Aorta (tissue), 5 donors: Measurements from ENCODE around the gene CYBC1. TPM values are rescaled to one million over a fixed set of nuclear protein-coding genes. Genes with fewer than 3 reads are reported as not detected.
"Not testable (repeated sequence)": the region's sequence is repeated elsewhere in the genome, so short reads cannot be mapped to it uniquely, and the experiment has no call there.

Experiments
- ATAC-seq: fragments of 200-7000 bp; cut with Tn5 transposase; one replicate; pipeline ENCODE4 v1.9.1; 2022; ENCODE audit warnings: moderate library complexity; ENCODE audit not compliant: low FRiP score
- DNase-seq, 2 donors: peaks; one replicate each; pipeline ENCODE4 v3.0.0-alpha.2; 2020
- H3K27ac ChIP-seq, 2 donors: one replicate each; pipeline ENCODE4 v1.5.1; 2013; ENCODE audit warnings: low read length in 2 of 2, mild to moderate bottlenecking in 2 of 2, moderate library complexity in 2 of 2, control low read depth in 1 of 2, inconsistent platforms in 1 of 2, low read depth in 1 of 2
- H3K27me3 ChIP-seq, 2 donors: one replicate each; pipeline ENCODE4 v1.6.1; 2013; ENCODE audit warnings: control low read depth in 1 of 2, low read length in 1 of 2, mild to moderate bottlenecking in 1 of 2, moderate library complexity in 1 of 2; ENCODE audit not compliant: insufficient read depth in 2 of 2, control insufficient read depth in 1 of 2
- H3K36me3 ChIP-seq, 2 donors: one replicate each; pipeline ENCODE4 v1.6.1; 2013; ENCODE audit warnings: control low read depth in 1 of 2, low read length in 1 of 2, mild to moderate bottlenecking in 1 of 2; ENCODE audit not compliant: insufficient read depth in 2 of 2, control insufficient read depth in 1 of 2
- H3K4me1 ChIP-seq, 2 donors: one replicate each; pipeline ENCODE4 v1.6.1; 2013; ENCODE audit warnings: low read length in 2 of 2, control low read depth in 1 of 2, mild to moderate bottlenecking in 1 of 2, moderate library complexity in 1 of 2; ENCODE audit not compliant: insufficient read depth in 2 of 2, control insufficient read depth in 1 of 2
- H3K4me3 ChIP-seq, 2 donors: one replicate each; pipeline ENCODE4 v1.5.1; 2013; ENCODE audit warnings: low read length in 2 of 2, control low read depth in 1 of 2, mild to moderate bottlenecking in 1 of 2
- H3K9me3 ChIP-seq: one replicate; pipeline ENCODE4 v1.6.1; 2013; ENCODE audit warnings: mild to moderate bottlenecking, low read length; ENCODE audit not compliant: control insufficient read depth
- WGBS, 2 donors: extraction: QIAGEN DNeasy Blood & Tissue Kit; methylation state at CpG; one replicate each; pipeline ENCODE4 v1.1.7; 2013; 5-methylcytosine and 5-hydroxymethylcytosine counted together
- intact Hi-C, 2 donors: fragments of 100-400 bp; cut with DNase I; formaldehyde crosslinking; loops; one replicate each; pipeline versions ENCODE4 v1.14.2 to v1.15.0; 2022
- polyA plus RNA-seq, 2 donors: library from polyadenylated mRNA; stranded (reverse); fragments of 200-250 nt; gene quantifications; one replicate each; pipeline ENCODE4 v1.2.3, GENCODE V29; 2013
- total RNA-seq, 2 donors: library from RNA; stranded (reverse); fragmentation: NEBNext Ultra II Directional; extraction: Animal tissue kit (Norgen Biotek cat#: 25700); gene quantifications; one replicate each; pipeline ENCODE4 v1.2.1, GENCODE V29; 2021
- donor health status: healthy with polysubstance abuse.
- donor health status: Bipolar disorder and iron deficiency.
- donor health status: DM: no; HTN: no; CAD: no.
- donor health status: DM: no; HTN: no; CAD: no.
- donor health status: DM: yes; HTN: yes; CAD: no.

The CYBC1 gene
- total and polyA plus RNA-seq, 4 donors: 26.5 to 131 (median 62.8) TPM

DNA sequence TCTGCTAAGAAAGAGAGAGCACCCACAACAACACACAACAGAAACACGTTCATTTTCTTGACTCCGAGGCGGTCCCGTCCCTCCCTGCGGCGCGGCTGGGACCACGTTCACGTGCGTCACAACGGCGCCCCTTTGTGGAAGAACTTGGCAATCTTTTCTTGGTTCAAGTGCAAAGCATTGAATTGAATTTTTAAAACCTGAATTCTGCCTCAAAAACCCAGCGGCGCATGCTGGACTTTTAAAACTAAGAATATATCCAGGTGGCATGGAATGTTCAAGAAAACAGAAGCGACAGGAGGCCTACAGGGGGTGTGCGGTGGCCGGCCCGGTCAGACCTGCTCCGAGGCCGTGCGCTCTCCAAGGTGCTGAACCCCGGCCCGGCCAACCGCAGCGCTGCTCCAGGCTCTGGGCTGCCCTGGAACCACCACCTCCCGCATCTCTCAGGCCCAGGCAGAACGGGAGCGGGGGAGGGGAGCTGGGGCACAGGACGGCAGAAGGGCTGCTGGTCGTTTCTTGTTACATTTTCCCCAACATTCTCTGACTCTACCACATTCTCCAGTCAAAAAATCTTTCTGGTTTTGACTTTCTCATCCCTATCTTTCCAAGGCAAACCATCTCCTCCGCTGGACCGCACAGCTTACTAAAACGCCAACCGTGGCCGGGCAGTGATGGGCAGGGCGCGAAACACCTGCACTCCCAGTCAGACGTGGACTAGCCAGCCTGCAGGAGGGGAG is 35.8 kb downstream of the CYBC1 start:
- peak; percentile 76 for ATAC-seq
- 17 to 18% methylated on average over 38 of the region's 38 CpGs for WGBS, 2 donors
- H3K4me1 ChIP-seq: no peaks in the 10 kb centered on the region

DNA sequence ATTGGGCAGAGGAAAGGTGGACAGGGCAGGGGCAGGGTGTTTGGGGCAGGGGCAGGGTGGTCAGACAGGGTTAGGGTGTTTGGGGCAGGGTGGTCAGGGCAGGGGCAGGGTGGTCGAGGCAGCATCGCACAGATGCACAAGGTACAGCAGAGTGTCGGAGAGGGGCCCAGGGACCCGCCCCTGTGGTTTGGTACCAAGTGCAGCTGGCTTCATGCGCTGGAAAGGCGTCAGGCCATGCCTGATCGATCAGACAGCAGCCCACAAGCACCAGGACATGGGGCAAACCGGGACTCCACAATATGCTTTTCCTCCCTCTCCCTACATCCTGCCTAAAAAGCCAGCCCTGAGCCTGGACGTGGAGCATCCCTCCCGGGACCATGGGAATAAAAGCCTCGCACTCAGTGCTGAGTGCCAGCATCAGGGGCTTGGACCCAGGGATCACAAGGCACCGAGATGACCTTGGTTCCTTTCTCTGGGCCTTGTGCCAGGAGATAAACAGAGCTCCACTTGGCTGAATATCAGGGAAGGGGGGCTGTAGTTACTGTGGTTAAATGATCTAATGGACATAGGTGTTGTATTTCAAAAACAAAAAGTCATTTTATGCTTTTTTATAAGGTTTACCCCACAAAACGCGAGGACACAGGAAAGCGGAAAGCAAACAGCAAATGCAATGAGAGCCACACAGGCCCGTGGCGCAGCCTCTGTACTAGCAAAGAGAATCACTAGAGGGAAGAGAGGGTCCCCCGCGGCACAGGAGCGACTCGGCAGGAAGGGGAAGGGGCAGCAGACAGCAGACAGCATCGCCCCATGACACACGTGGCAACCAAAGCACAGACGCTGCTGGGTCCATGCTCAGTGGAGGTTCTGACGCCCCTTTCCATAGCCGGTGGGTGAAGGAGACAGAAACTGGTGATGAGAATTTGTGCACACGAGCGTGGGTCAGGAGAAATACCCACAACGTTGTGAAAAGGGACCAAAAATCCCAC is 37.7 kb downstream of the CYBC1 start:
- ATAC-seq: no peak
- Histone ChIP-seq H3K27ac (no peak overlapping the region), H3K9me3 (no peaks in the 10 kb centered on the region), H3K36me3 (no peaks in the 10 kb centered on the region), H3K4me1 (no peaks in the 10 kb centered on the region), H3K4me3 (no peak overlapping the region), H3K27me3 (no peaks in the 10 kb centered on the region)
- intact Hi-C loops: loop anchor here in 1 of 2 donors (10.0 kb wide), 1 partner anchor 142 kb away; no protein-coding TSS in a partner anchor
- DNase-seq: no peak
- whole genome bisulfite sequencing, 2 donors: 85 to 87% methylated on average over 29 of the region's 29 CpGs

More for the DNA sequence above, 35.8 kb downstream of the CYBC1 start:
- intact Hi-C loops: loop anchor here (1.0 to 10.0 kb wide), 2 partner anchors 63 to 140 kb away; no protein-coding TSS in a partner anchor
- Histone ChIP-seq H3K9me3 (no peaks in the 10 kb centered on the region), H3K36me3 (no peaks in the 10 kb centered on the region), H3K4me3 (no peak overlapping the region), H3K27ac (no peak overlapping the region), H3K27me3 (no peaks in the 10 kb centered on the region)
- peak; percentile 79 to 92 for DNase-seq

DNA sequence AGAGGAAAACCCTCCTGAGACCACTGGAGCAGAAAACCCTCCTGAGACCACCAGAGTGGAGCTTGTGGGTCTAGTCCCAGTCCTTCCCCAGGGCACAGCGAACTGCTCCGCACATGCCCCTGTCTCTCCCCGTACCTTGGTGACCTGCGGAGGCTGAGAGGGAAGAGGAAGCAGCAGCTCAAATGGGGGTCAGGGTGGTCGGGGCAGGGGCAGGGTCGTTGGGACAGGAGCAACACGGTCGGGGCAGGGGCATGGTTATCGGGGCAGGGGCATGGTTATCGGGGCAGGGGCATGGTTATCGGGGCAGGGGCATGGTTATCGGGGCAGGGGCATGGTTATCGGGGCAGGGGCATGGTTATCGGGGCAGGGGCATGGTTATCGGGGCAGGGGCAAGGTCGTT is 38.5 kb downstream of the CYBC1 start:
- not testable (repeated sequence) for ATAC-seq, H3K4me1 ChIP-seq, H3K4me3 ChIP-seq, H3K27me3 ChIP-seq, H3K9me3 ChIP-seq, H3K27ac ChIP-seq, H3K36me3 ChIP-seq, DNase-seq
- intact Hi-C loops: loop anchor here in 1 of 2 donors (10.0 kb wide), 1 partner anchor 143 kb away; no protein-coding TSS in a partner anchor
- 91% methylated on average over 11 to 16 of the region's 16 CpGs for WGBS, 2 donors

DNA sequence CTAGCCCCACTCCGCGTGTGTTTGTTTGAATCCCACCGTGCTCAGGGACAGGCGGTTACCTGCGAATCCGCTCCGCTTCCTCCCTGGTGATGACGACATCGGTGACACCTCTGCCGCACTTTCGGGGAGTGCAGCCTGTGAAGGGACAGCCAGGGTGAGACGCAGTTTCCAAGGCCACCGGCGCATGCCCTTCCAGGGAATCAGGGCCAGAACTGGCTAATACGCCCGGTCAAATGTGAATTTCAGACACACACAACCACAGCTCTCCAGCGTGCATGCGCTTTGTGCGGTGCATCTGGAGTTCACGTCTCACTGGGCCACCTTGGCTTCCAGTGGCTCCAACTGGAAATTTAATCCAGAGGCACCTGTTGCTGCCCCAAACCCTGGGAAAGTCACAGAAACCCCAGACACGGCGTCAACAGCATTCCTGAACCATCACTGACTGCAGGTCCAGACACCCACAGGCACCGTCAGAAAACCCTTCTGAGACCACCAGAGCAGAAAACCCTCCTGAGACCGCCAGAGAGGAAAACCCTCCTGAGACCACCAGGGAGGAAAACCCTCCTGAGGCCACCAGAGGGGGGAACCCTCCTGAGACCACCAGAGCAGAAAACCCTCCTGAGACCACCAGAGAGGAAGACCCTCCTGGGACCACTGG is 39.0 kb downstream of the CYBC1 start:
- Histone ChIP-seq H3K36me3 (no peaks in the 10 kb centered on the region), H3K9me3 (no peaks in the 10 kb centered on the region), H3K4me1 (no peaks in the 10 kb centered on the region), H3K4me3 (no peak overlapping the region), H3K27ac (no peak overlapping the region), H3K27me3 (no peaks in the 10 kb centered on the region)
- 95% methylated on average over 24 of the region's 24 CpGs for WGBS, 2 donors
- DNase-seq (no peak), ATAC-seq (no peak)
- intact Hi-C loops: loop anchor here in 1 of 2 donors (10.0 kb wide), 1 partner anchor 143 kb away; no protein-coding TSS in a partner anchor

DNA sequence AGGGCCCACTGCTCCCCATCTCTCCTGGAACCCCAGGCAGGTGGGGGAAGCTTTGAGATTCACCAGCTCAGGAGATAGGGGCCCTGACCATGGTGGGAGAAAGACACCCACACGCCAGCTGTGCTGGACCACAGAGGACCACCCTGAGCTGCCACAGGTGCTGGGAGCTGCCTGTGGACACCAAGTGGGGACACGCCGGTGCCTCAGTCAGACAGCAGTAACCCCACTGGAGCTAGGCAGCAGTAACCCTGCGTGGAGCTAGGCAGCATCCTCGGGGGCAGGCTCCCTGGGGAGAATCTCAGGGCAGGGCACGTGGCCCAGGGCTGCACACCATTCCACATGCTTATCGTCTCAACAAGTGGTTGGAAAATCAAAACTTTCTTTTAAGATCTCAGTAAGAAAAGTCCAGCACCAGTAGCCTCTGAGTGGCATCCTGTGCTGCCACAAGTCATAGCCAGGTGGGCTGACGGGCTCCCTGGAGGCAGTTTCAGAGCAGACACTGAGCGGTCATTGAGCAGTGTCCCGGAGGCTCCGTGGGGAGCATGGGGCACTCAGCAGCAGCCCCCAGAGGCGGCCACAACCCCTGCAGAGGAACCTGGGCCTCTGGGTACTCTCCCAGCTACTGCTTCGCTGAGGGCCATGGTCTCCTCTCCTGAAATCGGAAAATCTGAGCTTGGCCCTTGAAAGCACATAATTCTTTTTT is 40.4 kb downstream of the CYBC1 start:
- Histone ChIP-seq H3K4me1 (no peaks in the 10 kb centered on the region), H3K9me3 (no peaks in the 10 kb centered on the region), H3K4me3 (no peak overlapping the region), H3K27me3 (no peaks in the 10 kb centered on the region), H3K36me3 (no peaks in the 10 kb centered on the region), H3K27ac (no peak overlapping the region)
- ATAC-seq: no peak
- intact Hi-C loops: loop anchor here in 1 of 2 donors (10.0 kb wide), 1 partner anchor 145 kb away; no protein-coding TSS in a partner anchor
- 92 to 93% methylated on average over 14 of the region's 14 CpGs for WGBS, 2 donors
- DNase-seq: no peak

DNA sequence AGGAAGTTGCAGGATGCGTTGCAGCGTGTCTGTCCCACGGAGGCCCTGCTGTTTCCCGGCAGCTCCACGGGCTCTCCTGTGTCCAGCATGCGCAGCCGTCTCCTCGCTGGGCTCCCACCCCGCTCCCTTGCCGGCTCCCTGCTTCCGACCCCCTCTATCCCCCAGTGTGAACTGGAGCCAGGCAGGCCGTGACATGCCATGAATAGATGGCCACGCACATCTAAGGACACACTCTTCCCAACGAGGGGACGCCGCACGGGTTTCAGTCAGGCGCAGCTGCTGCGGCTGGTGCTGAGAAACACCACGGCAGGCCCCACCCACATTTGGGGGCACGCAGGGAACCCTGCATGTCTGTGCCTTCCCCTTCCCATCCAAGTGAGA is 41.6 kb downstream of the CYBC1 start:
- H3K9me3 ChIP-seq: no peaks in the 10 kb centered on the region
- intact Hi-C loops: no loop called here
- ATAC-seq: no peak
- no peak overlapping the region for H3K4me3 ChIP-seq
- no peaks in the 10 kb centered on the region for H3K36me3 ChIP-seq
- DNase-seq: peak in 1 of 2 donors; percentile 54
- H3K4me1 ChIP-seq: no peaks in the 10 kb centered on the region
- no peak overlapping the region for H3K27ac ChIP-seq
- no peaks in the 10 kb centered on the region for H3K27me3 ChIP-seq
- WGBS, 2 donors: 95% methylated on average over 21 of the region's 21 CpGs

DNA sequence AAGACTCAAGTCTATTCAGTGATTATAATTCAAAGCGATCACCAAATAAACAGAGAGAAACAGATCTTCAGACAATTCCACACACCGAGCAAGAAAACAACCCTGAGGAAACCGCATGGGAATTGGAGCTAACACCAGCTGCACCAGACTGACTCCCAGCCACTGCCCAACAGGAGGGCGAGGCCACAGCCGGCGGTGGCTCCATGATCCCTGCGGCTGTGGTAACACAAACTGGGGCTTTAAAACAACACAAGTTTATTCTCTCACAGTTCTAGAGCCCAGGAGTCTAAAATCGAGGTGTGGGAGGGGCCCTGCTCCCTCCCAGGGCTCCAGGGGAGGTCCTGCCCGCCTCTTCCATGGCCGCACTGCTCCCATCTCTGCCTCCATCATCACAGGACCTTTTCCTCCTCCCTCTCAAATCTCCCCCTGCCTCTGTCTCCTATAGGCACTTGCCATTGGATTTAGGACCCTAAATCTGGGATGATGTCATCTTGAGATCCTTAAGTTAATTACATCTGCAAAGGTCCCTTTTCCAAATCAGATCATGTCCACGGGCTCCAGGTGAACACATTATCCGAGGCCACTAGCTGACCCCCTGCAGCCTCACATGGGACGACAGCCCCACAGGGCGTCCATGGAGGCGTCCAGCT is 42.1 kb downstream of the CYBC1 start:
- H3K4me3 ChIP-seq: no peak overlapping the region
- no peak overlapping the region for H3K27ac ChIP-seq
- no peaks in the 10 kb centered on the region for H3K27me3 ChIP-seq
- WGBS, 2 donors: 86 to 92% methylated on average over 15 of the region's 15 CpGs
- DNase-seq (no peak), ATAC-seq (no peak)
- H3K36me3 ChIP-seq: peaks cover 0 to 3% of the 10 kb centered on the region in 2 donors
- no peaks in the 10 kb centered on the region for H3K9me3 ChIP-seq
- intact Hi-C loops: no loop called here
- H3K4me1 ChIP-seq: no peaks in the 10 kb centered on the region
